ENCODE results near the gene MYL1. TPM values are rescaled to one million over a fixed set of nuclear protein-coding genes. Genes with fewer than 3 reads are reported as not detected.

The MYL1 gene
- total RNA-seq, 4 donors from 2014 or later = 0.49 TPM; not detected in 3

DNA sequence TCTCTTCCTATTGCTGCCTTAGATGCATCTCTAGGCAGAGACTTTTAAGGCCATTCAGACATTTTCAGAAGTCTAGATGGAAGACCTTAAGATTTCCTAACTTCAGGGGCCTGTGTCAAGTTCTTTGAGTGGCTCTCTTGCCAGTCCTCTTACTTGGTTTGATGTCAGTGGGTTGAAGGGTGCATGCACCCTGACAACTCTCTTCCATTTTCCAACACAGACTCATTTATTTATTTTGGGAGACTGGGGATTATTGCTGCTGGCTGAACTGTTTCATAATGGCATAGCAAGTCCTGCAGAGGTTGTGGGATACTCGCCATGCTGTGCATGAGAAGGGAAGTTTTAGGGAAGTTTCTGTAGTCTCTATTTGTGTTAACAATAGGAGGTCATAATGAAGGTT lies 50.7 kb downstream of the MYL1 start:
- WGBS, 2 donors = 78 to 87% methylated on average over 1 of the region's 1 CpG
- H3K4me3 ChIP-seq (ENCODE audit: low read depth, poor library complexity, severe bottlenecking) = no peak overlapping the region
- intact Hi-C loops (cut with DNase I; ENCODE audit: low total_unique reads) = no loop called here
- DNase-seq (ENCODE audit: low spot score in 2 of 2) = no peak
- TF ChIP-seq CTCF (IDR thresholded peaks at IDR 0.05) = no peak
- TF ChIP-seq POLR2A (IDR thresholded peaks at IDR 0.05) = no peak

- WGBS, 2 donors = 71 to 74% methylated on average over 2 of the region's 2 CpGs
- H3K4me3 ChIP-seq (ENCODE audit: low read depth, poor library complexity, severe bottlenecking) = no peak overlapping the region
- intact Hi-C loops (cut with DNase I; ENCODE audit: low total_unique reads) = no loop called here
- no peak for DNase-seq (ENCODE audit: low spot score in 2 of 2)
- no peak for TF ChIP-seq CTCF (IDR thresholded peaks at IDR 0.05)
- no peak for TF ChIP-seq POLR2A (IDR thresholded peaks at IDR 0.05)
These were observed 51.1 kb downstream of the MYL1 start for GRCh38 chr2:210263841-210264240.

GRCh38 chr2:210262036-210262435 lies 52.9 kb downstream of the MYL1 start:
- no peak for DNase-seq (ENCODE audit: low spot score in 2 of 2)
- TF ChIP-seq POLR2A (IDR thresholded peaks at IDR 0.05) (no peak), CTCF (IDR thresholded peaks at IDR 0.05) (no peak)
- intact Hi-C loops (cut with DNase I; ENCODE audit: low total_unique reads) = no loop called here
- H3K4me3 ChIP-seq (ENCODE audit: low read depth, poor library complexity, severe bottlenecking) = no peak overlapping the region
- whole genome bisulfite sequencing, 2 donors = 67% methylated on average over 2 of the region's 2 CpGs

GRCh38 chr2:210259687-210260086 lies 55.3 kb downstream of the MYL1 start:
- no peak for DNase-seq (ENCODE audit: low spot score in 2 of 2)
- TF ChIP-seq POLR2A (IDR thresholded peaks at IDR 0.05) = no peak
- TF ChIP-seq CTCF (IDR thresholded peaks at IDR 0.05) = no peak
- intact Hi-C loops (cut with DNase I; ENCODE audit: low total_unique reads) = no loop called here
- H3K4me3 ChIP-seq (ENCODE audit: low read depth, poor library complexity, severe bottlenecking) = no peak overlapping the region

DNA sequence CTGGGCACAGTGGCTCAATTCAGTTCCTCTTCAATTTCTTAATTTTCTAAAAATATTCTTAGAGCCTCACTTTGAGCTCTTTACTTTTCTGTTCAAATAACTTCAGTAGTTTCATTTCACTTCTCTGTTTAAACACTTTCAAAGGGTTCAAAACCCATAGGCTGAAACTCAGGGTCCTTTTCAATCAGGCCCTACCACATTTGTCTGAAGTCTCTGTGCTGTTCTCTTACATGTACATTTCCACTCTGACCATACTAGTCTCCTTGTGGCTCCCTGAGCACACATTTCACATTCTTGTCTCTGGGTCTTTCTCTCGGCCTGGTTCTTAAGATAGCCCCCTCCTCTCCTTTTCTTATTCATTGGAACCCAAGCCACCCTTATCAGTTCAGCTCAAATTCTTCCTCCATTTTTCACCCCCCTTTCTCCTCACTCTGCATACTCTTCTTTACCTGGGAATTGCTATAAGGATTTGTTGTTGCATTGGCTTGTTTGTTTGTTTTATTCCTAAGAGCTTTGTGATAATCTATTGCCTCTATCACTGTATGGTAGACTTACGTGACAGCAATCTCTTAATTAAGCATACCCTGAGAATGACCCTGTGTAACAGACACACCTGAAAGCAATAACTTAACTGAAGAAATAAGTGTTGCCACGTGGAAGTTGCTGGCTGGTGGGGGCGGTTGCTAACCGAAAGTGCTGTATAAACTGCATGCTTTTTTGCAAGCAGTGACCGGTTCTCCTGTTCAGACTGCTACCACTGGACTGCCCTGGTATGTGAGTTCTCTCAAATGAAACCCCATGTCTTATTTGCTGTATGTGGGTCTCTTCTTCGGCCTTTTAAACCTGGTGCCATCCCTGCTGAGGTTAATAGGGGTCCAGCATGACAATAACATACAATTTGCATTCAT lies 62.0 kb downstream of the MYL1 start:
- no peak for TF ChIP-seq POLR2A (IDR thresholded peaks at IDR 0.05)
- no peak for TF ChIP-seq CTCF (IDR thresholded peaks at IDR 0.05)
- H3K4me3 ChIP-seq (ENCODE audit: low read depth, poor library complexity, severe bottlenecking) = no peak overlapping the region
- intact Hi-C loops (cut with DNase I; ENCODE audit: low total_unique reads) = no loop called here
- no peak for DNase-seq (ENCODE audit: low spot score in 2 of 2)
- WGBS, 2 donors = 62 to 66% methylated on average over 7 of the region's 7 CpGs

GRCh38 chr2:210250622-210251021 lies 64.4 kb downstream of the MYL1 start:
- intact Hi-C loops (cut with DNase I; ENCODE audit: low total_unique reads) = no loop called here
- TF ChIP-seq CTCF (IDR thresholded peaks at IDR 0.05) (no peak), POLR2A (IDR thresholded peaks at IDR 0.05) (no peak)
- DNase-seq (ENCODE audit: low spot score in 2 of 2) = no peak
- WGBS, 2 donors = 21 to 22% methylated on average over 1 of the region's 1 CpG
- H3K4me3 ChIP-seq (ENCODE audit: low read depth, poor library complexity, severe bottlenecking) = no peak overlapping the region
